ENCODE results near the gene APEX1. TPM values are rescaled to one million over a fixed set of nuclear protein-coding genes. Genes with fewer than 3 reads are reported as not detected.

APEX1 gene
- total RNA-seq, 3 donors from 2014 or later, result 83.9 to 115 (median 93.8) TPM

GRCh38 chr14:20460458-20461224 is 5.6 kb downstream of the APEX1 start:
- DNase-seq (peak; percentile 79 to 90 (median 86)), ATAC-seq (peak; percentile 63)
- no peaks in the 10 kb centered on the region for H3K9me3 ChIP-seq
- TF ChIP-seq, protein P1, sequence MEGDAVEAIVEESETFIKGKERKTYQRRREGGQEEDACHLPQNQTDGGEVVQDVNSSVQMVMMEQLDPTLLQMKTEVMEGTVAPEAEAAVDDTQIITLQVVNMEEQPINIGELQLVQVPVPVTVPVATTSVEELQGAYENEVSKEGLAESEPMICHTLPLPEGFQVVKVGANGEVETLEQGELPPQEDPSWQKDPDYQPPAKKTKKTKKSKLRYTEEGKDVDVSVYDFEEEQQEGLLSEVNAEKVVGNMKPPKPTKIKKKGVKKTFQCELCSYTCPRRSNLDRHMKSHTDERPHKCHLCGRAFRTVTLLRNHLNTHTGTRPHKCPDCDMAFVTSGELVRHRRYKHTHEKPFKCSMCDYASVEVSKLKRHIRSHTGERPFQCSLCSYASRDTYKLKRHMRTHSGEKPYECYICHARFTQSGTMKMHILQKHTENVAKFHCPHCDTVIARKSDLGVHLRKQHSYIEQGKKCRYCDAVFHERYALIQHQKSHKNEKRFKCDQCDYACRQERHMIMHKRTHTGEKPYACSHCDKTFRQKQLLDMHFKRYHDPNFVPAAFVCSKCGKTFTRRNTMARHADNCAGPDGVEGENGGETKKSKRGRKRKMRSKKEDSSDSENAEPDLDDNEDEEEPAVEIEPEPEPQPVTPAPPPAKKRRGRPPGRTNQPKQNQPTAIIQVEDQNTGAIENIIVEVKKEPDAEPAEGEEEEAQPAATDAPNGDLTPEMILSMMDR (IDR thresholded peaks at IDR 0.05), result no peak
- intact Hi-C loops (cut with DNase I, micrococcal nuclease), result loop anchor here in 1 of 2 donors (5.0 kb wide), 1 partner anchor 43 kb away; no protein-coding TSS in a partner anchor
- H3K4me1 ChIP-seq (ENCODE audit: low read depth), result peaks cover 24% of the 10 kb centered on the region
- peak overlapping the region; percentile 79 for H3K4me3 ChIP-seq
- H3K36me3 ChIP-seq (ENCODE audit: low read depth), result peaks cover 13% of the 10 kb centered on the region

- Histone ChIP-seq H3K4me1 (ENCODE audit: low read depth) (peaks cover 16% of the 10 kb centered on the region), H3K4me3 (peak within 1 kb of the TSS; percentile 79), H3K36me3 (ENCODE audit: low read depth) (peaks cover 13% of the 10 kb centered on the region), H3K9me3 (no peaks in the 10 kb centered on the region)
- TF ChIP-seq, protein P1 (IDR thresholded peaks at IDR 0.05), result no peak
- ATAC-seq (peak; percentile 94), DNase-seq (peak; percentile 98 to 100 (median 99))
- intact Hi-C loops (cut with DNase I, micrococcal nuclease), result loop anchor here in 1 of 2 donors (5.0 kb wide), 1 partner anchor 44 kb away; no protein-coding TSS in a partner anchor
These were observed 6.5 kb downstream of the APEX1 start, which contains the start of gene PIP4P1 for GRCh38 chr14:20461225-20462141. PIP4P1 (minus strand) TSS chr14:20461434; CDS start chr14:20461325, 109 bp downstream.

- no peaks in the 10 kb centered on the region for H3K36me3 ChIP-seq (ENCODE audit: low read depth)
- DNase-seq (peak in 1 of 3 donors; percentile 67), ATAC-seq (no peak)
- H3K4me1 ChIP-seq (ENCODE audit: low read depth), result peaks cover 24% of the 10 kb centered on the region
- no peaks in the 10 kb centered on the region for H3K9me3 ChIP-seq
- intact Hi-C loops (cut with DNase I, micrococcal nuclease), result no loop called here
- H3K4me3 ChIP-seq, result peak overlapping the region; percentile 60
- TF ChIP-seq, protein P1 (IDR thresholded peaks at IDR 0.05), result no peak
These were observed 13.8 kb downstream of the APEX1 start for GRCh38 chr14:20468764-20469241.

GRCh38 chr14:20469242-20469889 is 14.3 kb downstream of the APEX1 start, which contains the start of gene PNP:
PNP (plus strand) TSS chr14:20469406; CDS start chr14:20469525, 119 bp downstream.
- Histone ChIP-seq H3K9me3 (no peaks in the 10 kb centered on the region), H3K4me3 (peak within 1 kb of the TSS; percentile 60), H3K4me1 (ENCODE audit: low read depth) (peaks cover 24% of the 10 kb centered on the region), H3K36me3 (ENCODE audit: low read depth) (no peaks in the 10 kb centered on the region)
- intact Hi-C loops (cut with DNase I, micrococcal nuclease), result no loop called here
- peak; percentile 95 to 97 (median 96) for DNase-seq
- TF ChIP-seq, protein P1 (IDR thresholded peaks at IDR 0.05), result no peak
- ATAC-seq, result peak; percentile 96
